Stomach (tissue), 9 donors: ENCODE results near the gene VIL1. TPM values are rescaled to one million over a fixed set of nuclear protein-coding genes. Genes with fewer than 3 reads are reported as not detected.

Experiments used
- DNase-seq, 2 donors: peaks; one replicate each; pipeline versions ENCODE4 v3.0.0 to v3.0.0-alpha.2; 2013 to 2019
- H3K27ac ChIP-seq, 5 donors: fragments of 200-600 bp in 4 of 5; sonication (generic) in 4 of 5; one replicate each; pipeline ENCODE4 v1.5.1; 2013 to 2019; ENCODE audit warnings: mild to moderate bottlenecking in 1 of 5, moderate library complexity in 1 of 5
- H3K27me3 ChIP-seq, 3 donors: fragments of 200-600 bp; sonication (generic); one replicate each; pipeline ENCODE4 v1.5.1; 2017 to 2019; ENCODE audit warnings: mixed run types in 1 of 3
- H3K36me3 ChIP-seq, 4 donors: fragments of 200-600 bp; sonication (generic); 1 replicate in 3 of 4; 2 replicates in 1 of 4; pipeline ENCODE4 v1.5.1; 2016 to 2019
- H3K4me1 ChIP-seq, 4 donors: fragments of 200-600 bp; sonication (generic); one replicate each; pipeline ENCODE4 v1.5.1; 2016 to 2019
- H3K4me3 ChIP-seq, 4 donors: fragments of 200-600 bp; sonication (generic) in 3 of 4; one replicate each; pipeline ENCODE4 v1.5.1; 2016 to 2019; ENCODE audit warnings: mild to moderate bottlenecking in 1 of 4
- H3K9me3 ChIP-seq, 4 donors: fragments of 200-600 bp; sonication (generic); one replicate each; pipeline ENCODE4 v1.5.1; 2016 to 2019
- CTCF ChIP-seq, 7 experiments: fragments of 450-650 bp in 4 of 7; fragments of 200-600 bp in 3 of 7; sonication (generic) in 3 of 7; IDR thresholded peaks; one replicate each; pipeline ENCODE4 v1.5.1; 2016 to 2019; ENCODE audit warnings: antibody characterized with exemption in 7 of 7, control low read depth in 2 of 7, mild to moderate bottlenecking in 1 of 7
- EP300 ChIP-seq: sonication (generic); formaldehyde crosslinking; IDR thresholded peaks from one replicate; pipeline ENCODE4 v1.6.1; 2017; ENCODE audit warnings: antibody characterized with exemption
- POLR2A ChIP-seq, 4 donors: fragments of 450-650 bp; IDR thresholded peaks; one replicate each; pipeline ENCODE4 v1.6.1; 2016; ENCODE audit warnings: antibody characterized with exemption in 4 of 4, control low read depth in 2 of 4, mild to moderate bottlenecking in 1 of 4, moderate library complexity in 1 of 4
- POLR2AphosphoS5 ChIP-seq, 3 donors: sonication (generic); formaldehyde crosslinking; IDR thresholded peaks; one replicate each; pipeline ENCODE4 v1.6.1; 2016; ENCODE audit warnings: antibody characterized with exemption in 3 of 3
- WGBS, 5 donors: extraction: QIAGEN DNeasy Blood & Tissue Kit in 3 of 5; methylation state at CpG; one replicate each; pipeline versions ENCODE4 v1.1.5 to v1.1.7; 2013 to 2018; 5-methylcytosine and 5-hydroxymethylcytosine counted together
- intact Hi-C: fragments of 100-400 bp; cut with DNase I; formaldehyde crosslinking; loops from one replicate; pipeline ENCODE4 v1.15.1; 2023; ENCODE audit warnings: low total_unique reads
- polyA plus RNA-seq, 3 donors: library from polyadenylated mRNA; stranded (reverse); fragments of 200-250 nt; gene quantifications; one replicate each; pipeline ENCODE4 v1.2.3, GENCODE V29; 2013
- total RNA-seq, 5 donors: library from RNA; depleted of rRNA; stranded (reverse); fragments of >200 nt; gene quantifications; one replicate each; pipeline versions ENCODE4 v1.1.0 to v1.2.3, GENCODE V29; 2014 to 2016
- donor health status: healthy with polysubstance abuse.
- donor health status: Bipolar disorder and iron deficiency.
- donor health status: healthy.

VIL1 gene
- total and polyA plus RNA-seq, 8 donors = 0.38 to 120 (median 1.8) TPM; not detected in 1

- no peaks in the 10 kb centered on the region for H3K4me1 ChIP-seq
- no peaks in the 10 kb centered on the region for H3K9me3 ChIP-seq
- no peak for TF ChIP-seq CTCF (IDR thresholded peaks at IDR 0.05)
- TF ChIP-seq EP300 = no peak
- no peak for TF ChIP-seq POLR2A (IDR thresholded peaks at IDR 0.05)
- TF ChIP-seq POLR2AphosphoS5 (IDR thresholded peaks at IDR 0.05) = no peak
- intact Hi-C loops = no loop called here
- H3K27ac ChIP-seq = no peak overlapping the region
- peaks cover 0 to 82% (median 75%) of the 10 kb centered on the region in 4 donors for H3K36me3 ChIP-seq
- H3K27me3 ChIP-seq = no peaks in the 10 kb centered on the region
- no peak for DNase-seq
- 89 to 98% (median 91%) methylated on average over 3 of the region's 3 CpGs for WGBS, 5 donors
- H3K4me3 ChIP-seq = no peak overlapping the region
These were observed 37.9 kb downstream of the VIL1 start for GRCh38 chr2:218456849-218457248.

GRCh38 chr2:218458598-218458997, 39.7 kb downstream of the VIL1 start:
- TF ChIP-seq POLR2A (IDR thresholded peaks at IDR 0.05) (no peak), EP300 (no peak), POLR2AphosphoS5 (IDR thresholded peaks at IDR 0.05) (no peak), CTCF (IDR thresholded peaks at IDR 0.05) (no peak)
- peaks cover 7 to 84% (median 80%) of the 10 kb centered on the region in 4 donors for H3K36me3 ChIP-seq
- H3K27ac ChIP-seq = no peak overlapping the region
- DNase-seq = no peak
- WGBS, 5 donors = 85 to 95% (median 86%) methylated on average over 1 of the region's 1 CpG
- no peak overlapping the region for H3K4me3 ChIP-seq
- H3K4me1 ChIP-seq = no peaks in the 10 kb centered on the region
- intact Hi-C loops = no loop called here
- H3K27me3 ChIP-seq = no peaks in the 10 kb centered on the region
- no peaks in the 10 kb centered on the region for H3K9me3 ChIP-seq

- H3K9me3 ChIP-seq = no peaks in the 10 kb centered on the region
- intact Hi-C loops = loop anchor here (5.0 kb wide), 1 partner anchor 54 kb away; no protein-coding TSS in a partner anchor
- 26 to 36% (median 31%) methylated on average over 3 of the region's 3 CpGs for WGBS, 5 donors
These were observed 47.2 kb downstream of the VIL1 start for GRCh38 chr2:218465987-218466633.

GRCh38 chr2:218470448-218470847, 51.5 kb downstream of the VIL1 start:
- WGBS, 5 donors = 0 to 4% (median 0%) methylated on average over 1 of the region's 1 CpG
- Histone ChIP-seq H3K36me3 (peaks cover 16 to 46% (median 41%) of the 10 kb centered on the region in 4 donors), H3K27me3 (no peaks in the 10 kb centered on the region), H3K9me3 (no peaks in the 10 kb centered on the region), H3K27ac (no peak overlapping the region), H3K4me3 (no peak overlapping the region), H3K4me1 (peaks cover 0 to 15% (median 4%) of the 10 kb centered on the region in 4 donors)
- intact Hi-C loops = no loop called here
- no peak for DNase-seq
- no peak for TF ChIP-seq POLR2A (IDR thresholded peaks at IDR 0.05)
- no peak for TF ChIP-seq CTCF (IDR thresholded peaks at IDR 0.05)
- TF ChIP-seq POLR2AphosphoS5 (IDR thresholded peaks at IDR 0.05) = no peak
- no peak for TF ChIP-seq EP300

More at GRCh38 chr2:218465987-218466633, 47.2 kb downstream of the VIL1 start:
- peaks cover 0 to 8% (median 4%) of the 10 kb centered on the region in 4 donors for H3K4me1 ChIP-seq
- no peak overlapping the region for H3K4me3 ChIP-seq
- TF ChIP-seq POLR2AphosphoS5 (IDR thresholded peaks at IDR 0.05) (no peak), EP300 (no peak), POLR2A (IDR thresholded peaks at IDR 0.05) (no peak), CTCF (IDR thresholded peaks at IDR 0.05) (peak in 4 of 7 experiments; percentile 32 to 49 (median 44))
- no peaks in the 10 kb centered on the region for H3K27me3 ChIP-seq
- peak in 1 of 2 donors; percentile 56 for DNase-seq
- peaks cover 7 to 51% (median 44%) of the 10 kb centered on the region in 4 donors for H3K36me3 ChIP-seq
- no peak overlapping the region for H3K27ac ChIP-seq
